NCI-H2196 (cell line): ENCODE measurements around the gene MSGN1.

Experiments used
- DNase-seq: peaks from one replicate; lab custom pipeline; 2025; ENCODE audit not compliant: unreplicated experiment; lab: John Stamatoyannopoulos, UW

Gene MSGN1, protein sequence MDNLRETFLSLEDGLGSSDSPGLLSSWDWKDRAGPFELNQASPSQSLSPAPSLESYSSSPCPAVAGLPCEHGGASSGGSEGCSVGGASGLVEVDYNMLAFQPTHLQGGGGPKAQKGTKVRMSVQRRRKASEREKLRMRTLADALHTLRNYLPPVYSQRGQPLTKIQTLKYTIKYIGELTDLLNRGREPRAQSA

GRCh38 chr2:17816396-17817245 is at the start of gene MSGN1:
Gene MSGN1 (plus strand): TSS chr2:17816460. CDS start chr2:17816519, 59 bp downstream.
- DNase-seq, result no peak

DNA sequence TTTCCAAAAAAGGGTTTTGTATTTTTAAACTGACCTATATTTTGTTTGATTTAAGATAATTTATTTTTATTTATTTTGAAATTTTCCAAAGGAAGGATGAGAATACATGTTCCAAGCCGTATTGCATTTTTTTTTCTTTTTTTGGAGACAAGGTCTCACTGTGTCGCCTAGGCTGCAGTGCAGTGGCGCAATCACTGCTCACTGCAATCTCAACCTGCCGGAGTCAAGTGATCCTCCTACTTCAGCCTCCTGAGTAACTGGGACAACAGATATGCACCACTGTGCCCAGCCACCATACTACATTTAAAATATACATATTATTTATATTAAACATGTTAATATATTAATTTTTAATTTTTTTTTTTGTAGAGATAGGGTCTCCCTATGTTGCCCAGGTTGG is 47.4 kb upstream of the MSGN1 start:
- DNase-seq, result no peak

DNA sequence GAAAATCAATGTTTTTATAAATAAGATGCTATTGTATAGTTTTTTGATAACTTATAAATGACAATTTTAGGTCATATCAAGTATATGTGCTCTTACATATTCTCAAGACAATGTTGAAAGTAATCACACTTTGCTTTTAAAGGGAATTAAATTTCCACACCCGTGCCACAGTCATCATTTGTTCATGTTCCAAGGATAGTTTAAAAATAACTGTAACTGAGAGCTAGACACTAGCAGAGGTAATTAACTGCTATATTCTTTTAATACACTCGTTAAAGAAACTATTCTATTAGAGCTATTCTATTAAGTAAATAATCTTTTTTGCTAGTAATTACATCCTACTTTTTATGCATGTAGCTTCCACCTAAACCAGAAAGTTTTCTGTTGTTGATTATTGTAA is 44.3 kb upstream of the MSGN1 start:
- DNase-seq, result no peak

DNA sequence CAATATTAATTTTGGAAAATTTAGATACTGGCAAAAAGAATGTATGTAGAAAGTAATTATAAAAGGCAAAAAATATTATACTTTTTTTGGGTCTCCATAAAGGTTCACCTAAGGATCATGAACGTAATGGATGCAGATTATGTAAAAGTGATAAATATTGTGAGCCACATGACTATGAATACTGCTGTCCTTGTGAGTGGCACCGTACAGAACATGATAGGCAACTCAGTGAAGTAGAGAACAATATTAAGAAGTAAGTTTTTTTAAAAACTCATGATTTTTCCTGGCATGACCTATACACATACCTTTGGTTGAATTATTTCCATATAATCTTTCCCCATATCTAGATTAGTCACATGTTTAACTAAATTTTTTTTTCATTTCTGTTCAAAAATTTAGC is 43.7 kb upstream of the MSGN1 start:
- no peak for DNase-seq

DNA sequence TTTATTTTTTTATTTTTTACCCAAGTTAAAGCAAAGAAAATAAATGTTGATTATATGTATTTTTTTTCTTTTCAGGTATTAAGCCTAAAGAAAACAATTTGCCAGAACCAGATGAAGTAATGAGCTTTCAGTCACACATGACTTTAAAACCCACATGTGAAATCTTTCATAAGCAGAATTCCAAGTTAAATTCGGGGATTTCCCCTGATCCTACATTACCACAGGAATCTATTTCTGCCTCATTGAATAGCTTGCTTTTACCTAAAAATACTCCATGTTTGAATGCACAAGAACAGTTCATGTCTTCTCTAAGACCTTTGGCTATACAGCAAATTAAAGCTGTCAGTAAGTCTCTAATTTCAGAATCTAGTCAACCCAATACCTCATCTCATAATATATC is 35.7 kb upstream of the MSGN1 start:
- no peak for DNase-seq

DNA sequence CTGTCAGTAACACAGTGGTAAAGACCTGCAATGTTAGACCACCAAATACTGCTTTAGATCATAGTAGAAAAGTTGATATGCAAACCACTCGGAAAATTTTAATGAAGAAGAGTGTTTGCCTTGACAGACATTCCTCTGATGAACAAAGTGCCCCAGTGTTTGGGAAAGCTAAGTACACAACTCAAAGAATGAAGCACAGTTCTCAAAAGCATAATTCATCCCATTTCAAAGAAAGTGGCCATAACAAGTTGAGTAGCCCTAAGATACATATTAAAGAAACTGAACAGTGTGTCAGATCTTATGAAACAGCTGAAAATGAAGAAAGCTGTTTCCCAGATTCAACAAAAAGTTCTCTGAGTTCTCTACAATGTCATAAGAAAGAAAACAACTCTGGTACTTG is 34.8 kb upstream of the MSGN1 start:
- no peak for DNase-seq

GRCh38 chr2:17786727-17787126 is 29.5 kb upstream of the MSGN1 start:
- DNase-seq, result no peak

GRCh38 chr2:17788773-17789172 is 27.5 kb upstream of the MSGN1 start:
- no peak for DNase-seq

GRCh38 chr2:17790536-17790935 is 25.7 kb upstream of the MSGN1 start:
- no peak for DNase-seq

DNA sequence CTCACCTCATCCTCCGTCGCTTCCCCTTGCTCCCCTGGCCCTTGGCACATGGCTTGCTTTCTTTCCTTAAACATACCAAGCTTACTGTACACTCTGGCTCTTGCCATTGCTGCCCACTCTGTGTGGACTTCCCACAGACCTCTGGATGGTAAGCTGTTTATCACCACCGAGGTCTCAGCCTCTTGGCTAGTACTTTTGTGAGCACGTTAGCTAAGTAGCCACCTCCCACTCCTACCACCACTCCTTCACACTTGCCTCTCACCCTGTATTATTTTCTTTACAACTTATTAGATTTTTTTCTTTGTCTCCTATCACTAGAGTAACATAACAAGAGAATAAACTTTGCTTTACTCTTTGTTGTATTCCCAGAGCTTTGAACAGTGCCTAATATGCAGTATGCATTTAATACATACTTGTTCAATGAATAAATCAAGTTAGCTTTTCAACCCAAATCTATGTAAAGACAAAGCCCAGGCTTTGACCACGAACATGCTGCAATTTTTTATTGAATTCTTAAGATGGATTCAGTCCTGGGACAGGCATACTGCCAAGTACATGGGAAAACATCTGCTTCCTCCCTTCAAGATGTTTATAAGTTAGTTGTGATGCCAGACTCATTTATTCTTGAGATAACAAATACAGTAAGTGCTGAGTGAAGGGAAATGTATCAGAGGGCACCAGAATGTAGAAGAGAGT is 25.0 kb upstream of the MSGN1 start:
- DNase-seq, result no peak

- DNase-seq, result no peak
These were observed 24.5 kb upstream of the MSGN1 start for GRCh38 chr2:17791817-17792130.

DNA sequence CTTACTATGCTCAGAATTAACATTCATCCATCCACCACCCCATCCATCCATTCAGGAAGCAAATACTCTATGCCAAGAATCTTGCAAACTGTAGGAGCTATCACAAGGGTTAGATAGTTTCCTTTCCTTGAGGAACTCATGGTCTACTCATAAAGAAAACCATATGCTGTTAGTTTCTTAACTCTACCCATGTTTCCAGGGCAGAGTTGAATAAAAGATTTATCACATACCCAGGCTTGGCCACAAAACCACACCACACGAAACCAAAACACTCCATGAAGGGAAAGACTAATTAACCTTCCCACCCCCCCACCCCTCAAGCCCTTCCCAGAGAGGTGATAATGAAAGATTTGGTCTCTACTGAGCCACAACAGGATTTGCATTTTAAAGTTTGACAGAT is 23.7 kb upstream of the MSGN1 start:
- DNase-seq, result no peak

GRCh38 chr2:17793296-17793695 is 23.0 kb upstream of the MSGN1 start:
- DNase-seq, result peak; percentile 28

GRCh38 chr2:17793803-17794354 is 22.4 kb upstream of the MSGN1 start:
- no peak for DNase-seq

- DNase-seq, result no peak
These were observed 21.0 kb upstream of the MSGN1 start for GRCh38 chr2:17795309-17795708.

DNA sequence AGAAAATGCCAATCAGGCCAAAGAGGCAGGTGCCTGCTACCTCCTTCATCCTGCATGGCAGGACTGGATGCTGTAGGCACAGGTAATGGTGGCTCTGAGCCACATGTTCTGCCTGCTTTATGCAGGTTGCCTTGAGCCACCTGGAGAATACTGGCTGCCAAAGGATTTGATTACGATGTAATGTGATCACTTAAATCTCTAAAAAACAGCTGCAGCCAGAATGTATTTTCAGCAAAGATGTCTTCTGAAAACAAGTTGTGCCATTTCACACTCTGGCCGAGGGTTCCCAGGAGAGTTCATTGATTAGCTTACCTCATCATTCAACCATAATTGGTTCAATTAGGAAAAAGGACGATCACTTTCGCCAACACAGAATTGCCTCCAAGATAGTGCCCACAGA is 17.9 kb upstream of the MSGN1 start:
- peak; percentile 58 for DNase-seq

GRCh38 chr2:17799301-17800120 is 16.7 kb upstream of the MSGN1 start:
- DNase-seq, result no peak

- peak; percentile 22 for DNase-seq
These were observed 16.0 kb upstream of the MSGN1 start for GRCh38 chr2:17800219-17800618.

DNA sequence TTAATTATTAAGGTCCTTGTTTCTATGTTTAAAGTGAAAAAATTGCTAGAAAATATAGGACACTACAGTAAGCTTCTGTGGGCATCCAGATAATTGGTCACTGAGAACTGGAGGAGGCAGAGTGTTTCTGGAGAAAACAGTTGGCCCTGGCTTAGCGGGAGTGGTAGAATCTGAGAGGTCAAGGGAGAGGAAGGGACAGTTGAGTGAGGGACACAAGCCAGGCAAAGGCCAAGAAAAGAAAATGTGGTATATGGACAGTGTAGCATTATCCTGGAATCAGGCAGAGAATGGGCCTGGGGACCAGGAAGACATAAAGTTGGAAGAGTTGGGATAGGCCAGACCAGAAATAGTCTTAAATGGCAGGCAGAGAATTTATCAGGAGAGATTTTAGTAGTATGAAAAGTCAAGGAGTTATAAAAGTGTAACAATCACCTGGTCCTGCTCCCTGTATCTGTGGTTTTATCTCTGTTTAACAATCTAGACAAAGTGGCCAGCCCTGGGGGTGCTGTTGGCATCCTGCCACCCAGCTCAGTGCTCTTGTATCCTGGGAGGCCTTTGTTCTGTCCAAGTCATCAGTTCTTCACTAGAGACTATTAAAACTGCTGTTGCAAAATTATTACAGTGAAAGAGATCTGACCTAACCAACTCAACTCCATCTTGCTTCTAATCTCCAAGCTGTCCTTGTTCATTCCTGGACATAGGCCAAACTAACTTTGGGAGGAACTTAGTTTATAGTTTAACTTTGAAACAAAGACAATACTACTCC is 15.4 kb upstream of the MSGN1 start:
- peak; percentile 47 for DNase-seq

DNA sequence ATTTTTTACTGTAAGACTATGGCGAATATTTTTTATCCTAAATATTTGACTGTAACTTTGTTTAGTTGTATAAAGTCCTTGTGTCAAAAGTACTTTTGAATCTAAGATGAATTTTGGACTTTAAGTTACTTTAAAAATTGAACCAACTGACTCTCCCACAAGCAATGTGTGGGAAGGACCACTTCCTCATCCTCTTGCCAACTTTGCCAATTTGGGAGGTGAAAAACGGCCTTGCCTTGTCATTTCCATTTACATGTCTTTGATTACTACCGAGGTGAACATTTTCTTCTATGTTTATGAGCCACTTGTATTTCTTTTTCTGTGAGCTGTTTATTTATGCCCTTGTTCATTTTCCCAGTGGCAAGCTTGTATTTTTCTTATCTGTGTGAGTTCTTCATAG is 12.8 kb upstream of the MSGN1 start:
- no peak for DNase-seq
